GM19324 (cell line): ENCODE results near the gene GMIP.

ENCODE experiments used
- ATAC-seq: cut with Tn5 transposase; IDR thresholded peaks from one replicate; pipeline ENCODE4 v1.9.1; 2021; ENCODE audit warnings: mild to moderate bottlenecking, moderate library complexity; ENCODE audit not compliant: unreplicated experiment, low FRiP score

The GMIP gene

DNA sequence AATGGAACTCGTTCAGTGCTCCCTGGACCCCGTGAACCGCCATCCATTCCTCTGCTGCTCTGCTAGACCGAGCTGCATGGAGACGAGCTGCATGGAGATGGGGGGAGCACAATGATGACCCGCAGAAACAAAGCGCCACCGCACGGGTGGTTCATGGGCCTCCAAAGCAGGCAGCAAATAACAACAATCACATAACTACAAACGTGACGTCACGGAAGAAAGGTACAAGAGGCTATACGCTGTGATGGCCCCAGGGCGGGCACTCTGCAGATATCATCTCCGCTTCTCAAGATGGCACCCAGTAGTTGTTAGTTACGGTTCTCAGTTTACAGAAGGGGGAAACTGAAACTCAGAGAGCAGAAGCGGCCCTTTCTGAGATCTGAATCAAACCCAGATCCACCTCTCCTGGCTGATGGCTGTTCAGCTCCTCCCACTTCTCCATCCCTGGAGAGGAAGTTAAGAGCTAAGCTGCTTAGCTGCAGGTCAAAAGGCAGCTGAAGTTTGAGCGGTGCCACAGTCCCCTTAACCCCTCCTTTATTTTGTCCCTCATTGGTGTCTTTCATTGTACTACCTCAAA lies 18.3 kb upstream of the GMIP start:
- peak; percentile 33 for ATAC-seq

DNA sequence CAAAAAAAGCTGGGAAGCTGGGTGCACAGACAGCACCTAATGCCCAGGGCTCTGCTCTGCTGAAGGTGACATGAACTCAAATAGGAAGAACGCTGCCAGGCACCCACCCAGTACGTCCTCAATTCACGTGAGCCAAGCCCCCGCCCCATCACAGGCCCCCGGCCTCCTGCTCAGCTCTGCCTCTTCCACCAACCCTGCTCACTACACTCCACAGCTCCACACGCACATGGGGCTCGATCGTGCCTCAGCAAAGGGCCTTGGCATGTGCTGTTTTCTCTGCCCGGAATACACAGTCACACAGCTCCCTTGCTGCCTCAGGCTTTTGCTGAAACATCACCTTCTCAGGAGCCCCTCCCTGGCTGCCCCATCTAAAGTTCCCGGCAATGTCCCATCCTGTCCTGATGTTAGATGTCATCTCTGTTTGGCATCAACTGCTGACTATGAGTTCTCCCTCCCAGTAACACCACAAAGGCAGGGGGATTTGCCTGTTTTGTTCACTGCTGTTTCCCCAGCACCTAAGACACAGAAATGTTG lies 17.8 kb upstream of the GMIP start:
- no peak for ATAC-seq

DNA sequence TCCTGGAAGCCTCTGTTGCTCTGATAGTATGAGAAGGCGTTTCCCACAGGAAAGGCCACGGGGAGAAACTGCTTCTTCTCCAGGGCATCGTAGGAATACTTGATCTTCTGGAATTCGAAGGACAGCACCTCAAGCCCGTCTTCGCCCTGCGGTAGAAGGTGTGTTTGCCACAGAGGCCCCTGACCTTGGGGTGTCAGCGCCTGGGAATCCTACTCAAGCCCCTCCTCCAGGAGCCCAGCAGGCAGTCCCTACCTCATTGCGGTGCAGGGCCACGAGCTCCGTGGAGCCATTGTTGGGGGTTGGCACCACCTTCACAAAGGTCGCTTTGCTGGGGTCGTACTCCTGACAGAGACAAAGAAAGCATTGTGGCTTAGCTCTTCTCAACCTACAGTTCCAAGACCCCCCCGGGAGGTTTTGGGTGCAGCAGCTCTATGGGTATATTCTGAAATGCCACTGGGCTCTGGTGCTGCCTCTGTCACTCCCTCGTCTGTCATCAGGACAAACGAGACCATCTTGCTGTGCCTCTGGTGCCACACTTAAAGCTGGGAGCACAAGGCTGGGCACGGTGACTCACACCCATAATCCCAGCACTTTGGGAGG lies 16.3 kb upstream of the GMIP start:
- ATAC-seq = no peak

GRCh38 chr19:19657397-19657783 lies 13.9 kb upstream of the GMIP start:
- ATAC-seq = no peak

DNA sequence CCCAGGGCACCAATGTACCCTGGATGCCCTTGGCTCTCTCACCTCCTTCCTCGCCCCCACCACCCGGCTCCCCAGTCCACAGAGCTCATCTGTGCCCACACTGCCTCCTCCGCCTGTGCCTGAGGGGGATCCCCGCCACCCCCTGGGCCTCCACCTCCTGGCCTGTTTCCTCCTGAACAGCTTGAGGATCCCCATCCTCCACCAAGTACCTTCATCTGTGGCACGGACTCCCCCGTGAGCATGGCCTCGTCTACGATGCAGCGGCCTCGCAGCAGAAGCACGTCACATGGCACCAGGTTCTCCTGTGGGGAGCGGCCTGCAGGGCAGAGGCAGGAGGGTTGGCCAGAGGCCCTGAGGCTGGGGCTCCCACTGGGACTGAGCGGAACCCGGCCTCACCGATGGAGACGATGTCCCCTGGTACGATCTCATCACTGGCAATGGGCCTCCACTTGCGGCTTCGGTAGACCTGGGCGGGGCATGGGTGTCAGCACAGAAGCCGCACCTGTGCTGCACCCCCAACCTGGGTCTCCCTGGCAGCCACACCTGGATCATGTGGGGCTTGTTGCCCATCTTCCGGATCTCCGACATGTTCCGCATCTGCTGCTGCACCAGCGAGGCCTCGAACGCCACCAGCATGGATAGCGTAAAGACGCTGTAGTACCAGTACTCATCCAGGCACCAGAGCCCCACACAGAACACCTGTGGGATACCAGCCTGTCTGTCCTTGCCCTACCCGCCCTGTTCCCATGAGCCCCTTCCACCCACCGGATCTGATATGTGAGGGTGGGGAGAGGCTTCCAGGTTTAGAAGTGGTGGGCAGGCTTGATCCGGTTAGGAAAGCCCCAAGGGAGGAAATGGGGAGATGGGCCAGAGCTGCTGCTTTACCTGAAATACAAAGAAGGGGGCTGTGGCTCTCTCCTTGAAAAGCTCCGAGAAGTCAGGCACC lies 13.3 kb upstream of the GMIP start:
- ATAC-seq = no peak

DNA sequence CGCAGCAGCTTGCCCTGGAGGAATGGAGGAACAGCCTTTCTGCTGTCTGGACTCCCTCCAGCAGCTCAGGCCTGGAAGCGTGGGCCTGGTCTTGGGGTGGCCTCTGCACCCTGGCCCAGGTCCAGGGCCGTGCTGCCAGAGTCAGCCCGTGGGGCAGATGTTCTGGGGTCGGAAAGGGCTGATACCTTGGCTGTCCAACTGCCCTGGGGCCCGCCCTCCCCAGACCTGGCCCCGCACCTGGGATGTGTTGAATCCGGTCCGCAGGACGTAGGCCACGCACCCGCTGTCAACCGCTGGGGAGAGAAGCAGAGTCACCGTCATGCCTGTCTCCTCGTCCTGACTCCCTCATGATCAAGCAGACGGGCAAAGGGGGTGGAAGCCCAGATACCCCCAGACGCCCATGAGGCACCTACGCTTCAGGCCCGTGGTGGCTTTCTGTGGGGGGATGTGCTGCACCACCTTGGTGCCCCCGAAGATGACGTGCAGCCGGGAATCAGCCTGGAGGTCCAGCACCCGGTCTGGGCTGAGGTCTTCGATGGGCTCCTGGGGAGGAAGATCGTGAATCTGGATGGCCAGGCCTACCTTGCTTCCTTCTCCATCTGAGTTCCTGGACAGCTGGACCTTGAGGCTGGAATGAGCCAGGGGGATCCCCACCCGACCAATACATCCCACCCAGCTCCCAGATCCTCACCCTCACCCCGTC lies 12.3 kb upstream of the GMIP start:
- ATAC-seq = no peak

- ATAC-seq = no peak
Measured at GRCh38 chr19:19655051-19655594, 11.7 kb upstream of the GMIP start.

GRCh38 chr19:19654441-19654840 lies 11.0 kb upstream of the GMIP start:
- ATAC-seq = no peak

DNA sequence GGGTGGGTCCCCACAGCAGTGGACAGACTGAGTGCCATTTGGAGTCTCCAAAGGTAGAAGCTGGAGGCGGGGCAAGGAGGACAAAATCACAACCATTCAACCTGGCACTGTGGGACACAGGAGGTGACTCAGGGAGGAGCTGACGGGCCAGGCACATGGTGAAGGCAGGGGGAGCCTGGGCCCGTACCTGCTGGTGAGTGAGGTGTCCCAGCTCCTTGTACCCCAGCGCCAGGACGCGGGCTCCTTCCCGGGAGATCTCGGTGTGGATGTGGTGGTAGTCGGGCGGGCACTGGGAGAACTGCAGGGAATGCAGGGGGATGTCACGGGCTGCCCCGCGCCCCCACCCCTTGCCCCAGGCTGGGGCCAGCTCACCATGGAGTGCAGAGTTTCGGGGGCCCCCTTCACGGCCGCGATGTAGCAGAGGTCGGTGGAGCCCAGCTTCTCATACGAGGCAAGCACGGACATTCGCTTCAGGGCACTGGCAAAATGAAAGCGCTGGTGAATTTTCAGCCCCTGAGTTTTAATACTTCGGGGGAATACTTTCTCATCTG lies 10.2 kb upstream of the GMIP start:
- no peak for ATAC-seq

DNA sequence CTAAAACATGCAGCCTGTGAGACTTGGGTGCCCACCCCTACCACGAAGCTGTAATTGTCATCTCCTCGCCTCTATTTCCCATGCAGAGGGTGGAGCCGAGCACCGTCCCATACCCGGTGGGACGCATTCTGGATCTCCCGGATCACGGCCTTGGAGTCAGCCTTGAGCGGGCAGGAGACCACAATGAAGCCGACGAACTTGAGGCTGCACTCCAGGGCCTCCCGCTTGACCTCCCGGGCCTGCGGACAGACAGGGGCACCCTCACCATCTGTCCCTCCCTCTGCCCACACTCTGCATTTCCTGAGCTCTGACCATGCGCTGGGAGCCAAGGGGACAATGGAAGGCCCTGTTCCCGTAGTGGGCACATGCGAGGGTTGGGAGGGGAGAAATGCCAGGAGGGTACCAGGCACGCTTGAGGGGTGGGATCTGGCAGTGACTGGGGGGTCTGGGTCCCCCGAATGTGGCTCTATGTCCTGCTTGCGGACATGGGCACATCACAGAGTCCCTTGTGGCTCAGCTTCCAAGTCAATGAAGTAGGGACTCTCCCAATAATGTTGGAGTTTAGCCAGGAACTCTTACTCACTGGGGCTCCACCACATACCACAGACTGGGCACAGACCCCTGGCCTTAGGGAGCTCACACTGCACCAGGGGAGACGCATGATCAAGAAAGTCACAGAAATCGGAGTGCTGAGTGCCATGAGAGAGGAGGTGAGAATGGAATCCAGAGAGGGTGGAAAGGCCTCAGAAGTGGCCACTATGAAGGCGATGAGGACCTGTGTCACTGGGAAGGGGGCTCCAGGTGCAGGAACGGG lies 9.2 kb upstream of the GMIP start:
- ATAC-seq = no peak

- ATAC-seq = no peak
Measured at GRCh38 chr19:19651076-19651475, 7.6 kb upstream of the GMIP start.

DNA sequence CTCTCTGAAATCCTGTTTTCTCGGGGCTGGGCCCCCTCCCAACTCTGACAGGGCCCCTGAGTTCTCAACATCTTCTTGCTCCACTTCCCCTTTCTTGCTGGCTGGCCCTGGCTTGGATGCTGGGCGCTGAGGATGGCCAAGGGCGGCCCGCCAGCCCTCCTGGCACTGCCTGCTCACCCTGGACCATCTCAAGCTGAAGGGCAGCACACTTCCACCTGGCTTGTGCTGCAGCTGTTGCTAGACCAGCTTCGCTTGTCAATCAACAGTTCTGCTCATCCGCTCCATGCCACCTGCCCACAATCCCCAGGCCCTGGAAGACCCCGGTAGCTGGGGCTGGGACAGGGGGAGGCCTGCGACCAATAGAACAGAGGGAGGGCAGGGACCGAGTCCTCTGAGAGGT lies 6.9 kb upstream of the GMIP start:
- no peak for ATAC-seq

DNA sequence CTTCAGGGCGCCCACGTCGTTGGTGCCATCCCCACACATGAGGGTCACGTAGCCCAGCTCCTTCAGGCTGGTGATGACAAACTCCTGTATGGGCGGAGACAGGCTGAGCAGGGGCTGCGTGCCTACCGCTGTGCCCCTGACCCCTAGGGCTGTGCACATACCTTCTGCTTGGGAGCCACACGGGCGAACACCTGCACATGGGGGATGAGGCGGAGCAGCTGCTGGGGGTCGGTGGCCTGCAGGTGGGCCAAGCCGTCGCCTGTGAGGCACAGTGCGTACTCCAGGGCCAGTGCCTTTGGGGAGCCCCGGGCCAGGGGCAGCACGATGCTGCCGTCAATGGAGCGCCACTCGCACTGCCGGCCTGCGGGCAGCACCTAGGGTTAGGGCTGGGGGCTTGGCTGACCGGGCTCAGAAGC lies 6.1 kb upstream of the GMIP start:
- no peak for ATAC-seq

GRCh38 chr19:19649155-19649554 lies 5.7 kb upstream of the GMIP start:
- no peak for ATAC-seq

- ATAC-seq = no peak
Measured at GRCh38 chr19:19647037-19647835, 3.8 kb upstream of the GMIP start.

- no peak for ATAC-seq
Measured at GRCh38 chr19:19645233-19645870, 1.9 kb upstream of the GMIP start.

DNA sequence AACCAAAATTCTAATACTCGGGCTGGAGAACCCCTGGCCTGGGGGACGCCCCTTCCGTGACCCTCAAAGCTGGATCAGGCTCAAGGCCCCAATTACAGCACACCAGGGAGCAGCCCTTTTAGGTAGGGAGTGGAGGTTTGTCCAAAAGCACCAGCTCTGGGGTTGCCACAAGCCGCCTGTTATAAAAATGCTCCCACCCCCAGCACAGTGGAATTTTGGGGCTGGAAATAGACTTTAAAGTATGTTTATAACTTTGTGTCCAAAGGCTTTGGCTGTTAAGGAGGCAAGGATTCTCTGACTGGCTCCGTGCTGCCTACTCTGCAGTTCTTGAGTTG lies 564 bp upstream of the GMIP start:
- no peak for ATAC-seq

DNA sequence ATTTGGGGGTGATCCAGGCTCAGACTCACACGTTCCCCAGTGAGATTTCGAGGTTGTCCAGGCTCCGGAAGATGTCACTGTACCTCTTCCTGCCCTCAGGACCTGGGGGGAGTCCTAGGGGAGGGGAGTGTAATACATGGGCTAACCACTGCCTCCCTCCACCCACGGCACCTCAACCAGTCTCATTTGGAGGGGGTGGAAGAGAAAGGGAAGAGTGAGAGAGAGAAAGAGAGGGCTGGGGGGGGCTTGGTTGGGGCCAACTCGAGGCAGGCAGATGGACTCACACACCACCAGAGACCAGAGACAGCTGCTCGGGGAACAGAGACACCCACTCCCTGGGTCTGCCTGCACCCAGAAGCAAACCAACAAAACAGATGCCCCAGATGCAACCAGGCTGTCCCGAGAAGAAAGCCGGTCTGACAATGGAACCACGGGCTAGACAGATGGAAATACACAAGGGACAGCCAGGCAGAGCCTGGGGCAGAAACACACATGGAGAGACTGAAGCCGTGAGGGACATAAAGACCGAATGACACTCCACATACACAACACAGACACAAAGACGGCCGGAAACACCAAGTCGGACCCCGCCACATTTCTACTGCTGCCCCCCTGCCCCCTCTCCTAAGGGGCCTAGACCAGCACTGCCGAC lies 825 bp downstream of the GMIP start:
- ATAC-seq = no peak
